ENCODE results near the gene MARK2. TPM values are rescaled to one million over a fixed set of nuclear protein-coding genes. Genes with fewer than 3 reads are reported as not detected.

Gene MARK2
- total RNA-seq, 1 donor, result 16.4 TPM

- no peak for DNase-seq (ENCODE audit: low read depth)
- TF ChIP-seq CTCF (IDR thresholded peaks at IDR 0.05; ENCODE audit: insufficient read depth, low read depth, low read length), result no peak
- H3K4me3 ChIP-seq (ENCODE audit: low read depth, low read length), result no peak overlapping the region
Measured at GRCh38 chr11:63906087-63906486, 67.2 kb downstream of the MARK2 start.

- DNase-seq (ENCODE audit: low read depth), result peak; percentile 30
- no peak overlapping the region for H3K4me3 ChIP-seq (ENCODE audit: low read depth, low read length)
- no peak for TF ChIP-seq CTCF (IDR thresholded peaks at IDR 0.05; ENCODE audit: insufficient read depth, low read depth, low read length)
Measured at GRCh38 chr11:63906585-63906984, 67.7 kb downstream of the MARK2 start.

GRCh38 chr11:63907063-63907462 is 68.2 kb downstream of the MARK2 start:
- no peak for TF ChIP-seq CTCF (IDR thresholded peaks at IDR 0.05; ENCODE audit: insufficient read depth, low read depth, low read length)
- no peak overlapping the region for H3K4me3 ChIP-seq (ENCODE audit: low read depth, low read length)
- DNase-seq (ENCODE audit: low read depth), result no peak

GRCh38 chr11:63907808-63908530 is 69.1 kb downstream of the MARK2 start:
- no peak for TF ChIP-seq CTCF (IDR thresholded peaks at IDR 0.05; ENCODE audit: insufficient read depth, low read depth, low read length)
- H3K4me3 ChIP-seq (ENCODE audit: low read depth, low read length), result no peak overlapping the region
- no peak for DNase-seq (ENCODE audit: low read depth)

- H3K4me3 ChIP-seq (ENCODE audit: low read depth, low read length), result no peak overlapping the region
- no peak for DNase-seq (ENCODE audit: low read depth)
- TF ChIP-seq CTCF (IDR thresholded peaks at IDR 0.05; ENCODE audit: insufficient read depth, low read depth, low read length), result no peak
Measured at GRCh38 chr11:63908631-63909401, 69.9 kb downstream of the MARK2 start.

GRCh38 chr11:63909591-63910506 is 70.9 kb downstream of the MARK2 start:
- H3K4me3 ChIP-seq (ENCODE audit: low read depth, low read length), result no peak overlapping the region
- no peak for TF ChIP-seq CTCF (IDR thresholded peaks at IDR 0.05; ENCODE audit: insufficient read depth, low read depth, low read length)
- no peak for DNase-seq (ENCODE audit: low read depth)

Measured in fibroblast of villous mesenchyme (primary cell).